Measurements from ENCODE around the gene PTPRD. TPM values are rescaled to one million over a fixed set of nuclear protein-coding genes. Genes with fewer than 3 reads are reported as not detected.

Gene PTPRD
- total RNA-seq, 1 donor from 2014 or later, result 5.7 TPM

GRCh38 chr9:8876303-8876702 is 1736.5 kb downstream of the PTPRD start:
- no peaks in the 10 kb centered on the region for H3K36me3 Mint-ChIP-seq (ENCODE audit: low read depth)
- peaks cover 6% of the 10 kb centered on the region for H3K4me1 Mint-ChIP-seq (ENCODE audit: low read depth)
- H3K4me3 Mint-ChIP-seq (ENCODE audit: unreplicated experiment), result no peak overlapping the region
- no peaks in the 10 kb centered on the region for H3K9me3 Mint-ChIP-seq (ENCODE audit: low read depth)
- TF ChIP-seq CTCF (IDR thresholded peaks at IDR 0.05), result no peak
- no peaks in the 10 kb centered on the region for H3K27me3 Mint-ChIP-seq (ENCODE audit: low read depth)
- H3K27ac Mint-ChIP-seq (ENCODE audit: unreplicated experiment), result no peak overlapping the region
- DNase-seq (ENCODE audit: low spot score), result no peak

- H3K4me3 Mint-ChIP-seq (ENCODE audit: unreplicated experiment), result no peak overlapping the region
- no peak for DNase-seq (ENCODE audit: low spot score)
- H3K9me3 Mint-ChIP-seq (ENCODE audit: low read depth), result no peaks in the 10 kb centered on the region
- H3K27me3 Mint-ChIP-seq (ENCODE audit: low read depth), result no peaks in the 10 kb centered on the region
- TF ChIP-seq CTCF (IDR thresholded peaks at IDR 0.05), result no peak
- H3K36me3 Mint-ChIP-seq (ENCODE audit: low read depth), result no peaks in the 10 kb centered on the region
- peaks cover 6% of the 10 kb centered on the region for H3K4me1 Mint-ChIP-seq (ENCODE audit: low read depth)
- H3K27ac Mint-ChIP-seq (ENCODE audit: unreplicated experiment), result no peak overlapping the region
These were observed 1738.3 kb downstream of the PTPRD start for GRCh38 chr9:8874482-8874881.

- no peak for DNase-seq (ENCODE audit: low spot score)
- Mint-ChIP-seq H3K9me3 (ENCODE audit: low read depth) (no peaks in the 10 kb centered on the region), H3K36me3 (ENCODE audit: low read depth) (no peaks in the 10 kb centered on the region), H3K27me3 (ENCODE audit: low read depth) (no peaks in the 10 kb centered on the region), H3K27ac (ENCODE audit: unreplicated experiment) (no peak overlapping the region), H3K4me1 (ENCODE audit: low read depth) (peaks cover 16% of the 10 kb centered on the region), H3K4me3 (ENCODE audit: unreplicated experiment) (no peak overlapping the region)
- no peak for TF ChIP-seq CTCF (IDR thresholded peaks at IDR 0.05)
These were observed 1740.0 kb downstream of the PTPRD start for GRCh38 chr9:8872802-8873201.

GRCh38 chr9:8871796-8872445 is 1740.9 kb downstream of the PTPRD start:
- H3K27me3 Mint-ChIP-seq (ENCODE audit: low read depth), result no peaks in the 10 kb centered on the region

GRCh38 chr9:8871396-8871795 is 1741.4 kb downstream of the PTPRD start:
- H3K4me3 Mint-ChIP-seq (ENCODE audit: unreplicated experiment), result no peak overlapping the region
- H3K36me3 Mint-ChIP-seq (ENCODE audit: low read depth), result no peaks in the 10 kb centered on the region
- no peak for TF ChIP-seq CTCF (IDR thresholded peaks at IDR 0.05)
- no peak for DNase-seq (ENCODE audit: low spot score)
- peaks cover 16% of the 10 kb centered on the region for H3K4me1 Mint-ChIP-seq (ENCODE audit: low read depth)
- no peaks in the 10 kb centered on the region for H3K9me3 Mint-ChIP-seq (ENCODE audit: low read depth)
- H3K27ac Mint-ChIP-seq (ENCODE audit: unreplicated experiment), result no peak overlapping the region
- no peaks in the 10 kb centered on the region for H3K27me3 Mint-ChIP-seq (ENCODE audit: low read depth)

More at GRCh38 chr9:8871796-8872445, 1740.9 kb downstream of the PTPRD start:
- TF ChIP-seq CTCF (IDR thresholded peaks at IDR 0.05), result no peak
- Mint-ChIP-seq H3K36me3 (ENCODE audit: low read depth) (no peaks in the 10 kb centered on the region), H3K4me3 (ENCODE audit: unreplicated experiment) (no peak overlapping the region), H3K9me3 (ENCODE audit: low read depth) (no peaks in the 10 kb centered on the region), H3K4me1 (ENCODE audit: low read depth) (peaks cover 16% of the 10 kb centered on the region), H3K27ac (ENCODE audit: unreplicated experiment) (no peak overlapping the region)
- DNase-seq (ENCODE audit: low spot score), result no peak

All from chondrocyte (in vitro differentiated cells).